Right atrium auricular region (tissue), 2 donors: ENCODE data around the gene CHST12. TPM values are rescaled to one million over a fixed set of nuclear protein-coding genes. Genes with fewer than 3 reads are reported as not detected.

Source experiments
- DNase-seq: peaks from one replicate; pipeline ENCODE4 v3.0.0-alpha.2; 2019; ENCODE audit warnings: low spot score
- H3K27ac ChIP-seq, 2 donors: fragments of 200-600 bp; sonication (generic); 1 replicate in 1 of 2; 2 replicates in 1 of 2; pipeline ENCODE4 v1.5.1; 2016 to 2019
- H3K27me3 ChIP-seq, 2 donors: fragments of 200-600 bp; sonication (generic); one replicate each; pipeline versions ENCODE4 v1.5.1 to v1.6.0; 2017 to 2019
- H3K36me3 ChIP-seq: fragments of 200-600 bp; sonication (generic); one replicate; pipeline ENCODE4 v1.5.1; 2016
- H3K4me1 ChIP-seq, 2 donors: fragments of 200-600 bp; sonication (generic); one replicate each; pipeline versions ENCODE4 v1.5.1 to v1.6.0; 2017 to 2019
- H3K4me3 ChIP-seq, 2 donors: fragments of 200-600 bp; sonication (generic); 1 replicate in 1 of 2; 2 replicates in 1 of 2; pipeline ENCODE4 v1.5.1; 2017 to 2019; ENCODE audit warnings: mild to moderate bottlenecking in 1 of 2, moderate library complexity in 1 of 2
- H3K9me3 ChIP-seq, 2 donors: fragments of 200-600 bp; sonication (generic); one replicate each; pipeline ENCODE4 v1.5.1; 2019
- total RNA-seq, 2 donors: library from RNA; depleted of rRNA; stranded (reverse); fragments of >200 nt; gene quantifications; one replicate each; pipeline ENCODE4 v1.1.0, GENCODE V29; 2016
- TF ChIP-seq, protein P1 (sequence below), 2 donors: fragments of 200-600 bp; sonication (generic); IDR thresholded peaks; one replicate each; pipeline ENCODE4 v1.5.1; 2019; ENCODE audit warnings: antibody characterized with exemption in 2 of 2

The CHST12 gene
- total RNA-seq, 2 donors from 2014 or later: 14.2 to 15.0 TPM

DNA sequence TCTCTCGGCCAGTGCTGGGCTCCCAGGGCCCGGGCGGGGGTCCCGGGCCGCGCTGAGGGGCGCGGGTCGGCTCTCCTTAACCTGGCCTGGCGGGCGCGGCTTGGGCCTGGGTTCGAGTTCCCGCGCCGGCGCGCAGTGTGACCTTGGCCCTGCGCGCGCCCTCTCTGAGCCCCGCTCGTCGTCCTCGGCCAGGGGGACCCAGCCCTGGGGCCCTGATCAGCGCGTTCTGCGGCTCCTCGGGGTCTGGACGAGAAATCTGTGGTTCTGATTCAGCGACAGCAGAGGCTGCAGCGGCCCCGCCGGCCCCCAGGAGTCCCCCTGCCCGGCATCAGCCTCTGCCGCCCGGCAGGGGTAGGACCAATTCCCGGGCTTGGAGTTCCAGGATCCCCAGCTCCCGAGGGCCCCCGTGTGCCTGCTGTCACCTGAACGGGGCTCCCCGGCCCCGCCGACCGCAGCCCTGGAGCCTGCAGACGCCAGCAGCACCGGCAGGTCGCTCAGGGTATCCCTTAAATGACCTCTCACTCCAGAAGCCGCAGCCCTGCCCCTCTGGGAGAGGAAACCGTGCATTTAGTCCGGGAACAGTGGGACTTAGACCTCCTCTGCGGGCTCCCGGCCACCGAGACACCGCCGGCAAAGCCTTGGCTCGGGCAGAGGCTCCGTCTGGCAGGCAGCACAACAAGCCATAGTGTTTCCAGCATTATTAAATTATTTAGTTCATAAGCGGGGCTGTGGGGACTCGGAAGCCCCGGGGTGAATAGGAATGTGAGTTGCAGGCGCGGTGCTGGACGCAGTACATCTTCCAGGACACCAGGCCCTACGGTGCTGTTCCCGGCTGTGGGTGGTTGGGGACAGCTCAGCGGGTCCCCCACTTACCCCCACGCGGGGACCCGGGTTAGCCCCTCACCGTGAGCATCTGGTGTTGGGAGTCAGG, 572 bp downstream of the CHST12 start:
- Histone ChIP-seq H3K36me3 (no peaks in the 10 kb centered on the region), H3K9me3 (no peaks in the 10 kb centered on the region), H3K27ac (peak overlapping the region; percentile 73), H3K4me3 (peak overlapping the region; percentile 70 to 87), H3K4me1 (peaks cover 0 to 81% of the 10 kb centered on the region in 2 donors), H3K27me3 (no peaks in the 10 kb centered on the region)
- peak; percentile 62 for DNase-seq
- TF ChIP-seq, protein P1, sequence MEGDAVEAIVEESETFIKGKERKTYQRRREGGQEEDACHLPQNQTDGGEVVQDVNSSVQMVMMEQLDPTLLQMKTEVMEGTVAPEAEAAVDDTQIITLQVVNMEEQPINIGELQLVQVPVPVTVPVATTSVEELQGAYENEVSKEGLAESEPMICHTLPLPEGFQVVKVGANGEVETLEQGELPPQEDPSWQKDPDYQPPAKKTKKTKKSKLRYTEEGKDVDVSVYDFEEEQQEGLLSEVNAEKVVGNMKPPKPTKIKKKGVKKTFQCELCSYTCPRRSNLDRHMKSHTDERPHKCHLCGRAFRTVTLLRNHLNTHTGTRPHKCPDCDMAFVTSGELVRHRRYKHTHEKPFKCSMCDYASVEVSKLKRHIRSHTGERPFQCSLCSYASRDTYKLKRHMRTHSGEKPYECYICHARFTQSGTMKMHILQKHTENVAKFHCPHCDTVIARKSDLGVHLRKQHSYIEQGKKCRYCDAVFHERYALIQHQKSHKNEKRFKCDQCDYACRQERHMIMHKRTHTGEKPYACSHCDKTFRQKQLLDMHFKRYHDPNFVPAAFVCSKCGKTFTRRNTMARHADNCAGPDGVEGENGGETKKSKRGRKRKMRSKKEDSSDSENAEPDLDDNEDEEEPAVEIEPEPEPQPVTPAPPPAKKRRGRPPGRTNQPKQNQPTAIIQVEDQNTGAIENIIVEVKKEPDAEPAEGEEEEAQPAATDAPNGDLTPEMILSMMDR (IDR thresholded peaks at IDR 0.05): no peak

DNA sequence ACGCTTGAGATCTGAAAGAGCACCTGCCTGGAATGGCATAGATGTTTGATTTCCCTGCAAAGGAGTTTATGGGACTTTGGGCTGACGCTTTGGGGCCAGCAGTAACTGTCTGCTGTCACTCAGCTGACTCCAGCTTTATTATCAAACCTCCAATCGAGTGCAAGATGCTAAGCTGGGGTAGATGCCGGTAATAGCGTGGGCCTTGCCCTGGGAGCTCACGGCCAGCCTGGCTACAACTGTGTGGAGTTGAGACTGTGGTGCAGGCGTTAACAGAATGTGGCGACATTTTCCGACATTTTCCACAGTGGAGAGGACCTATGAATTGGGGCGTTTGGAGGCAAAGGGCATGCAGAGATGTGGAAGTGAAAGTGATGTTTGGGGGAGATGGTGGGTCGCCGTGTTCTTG, 1.3 kb downstream of the CHST12 start:
- H3K27me3 ChIP-seq: no peaks in the 10 kb centered on the region
- H3K9me3 ChIP-seq: no peaks in the 10 kb centered on the region
- H3K27ac ChIP-seq: peak overlapping the region; percentile 73
- no peaks in the 10 kb centered on the region for H3K36me3 ChIP-seq
- TF ChIP-seq, protein P1 (IDR thresholded peaks at IDR 0.05): no peak
- no peak for DNase-seq
- H3K4me3 ChIP-seq: peak overlapping the region; percentile 70 to 87
- H3K4me1 ChIP-seq: peaks cover 0 to 82% of the 10 kb centered on the region in 2 donors

DNA sequence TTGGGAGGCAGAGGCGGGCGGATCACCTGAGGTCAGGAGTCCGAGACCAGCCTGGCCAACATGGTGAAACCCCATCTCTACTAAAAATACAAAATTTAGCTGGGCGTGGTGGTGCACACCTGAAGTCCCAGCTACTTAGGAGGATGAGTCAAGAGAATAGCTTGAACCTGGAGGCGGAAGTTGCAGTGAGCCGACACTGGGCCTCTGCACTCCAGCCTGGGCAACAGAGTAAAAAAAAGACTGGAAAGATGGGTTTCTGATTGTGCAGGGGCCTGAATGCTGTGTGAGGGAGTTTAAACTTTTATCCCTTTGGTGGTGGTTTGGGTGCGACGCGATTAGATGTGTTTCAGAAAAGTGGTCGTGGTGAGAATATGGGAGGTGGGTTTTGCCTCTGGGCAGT, 1.8 kb downstream of the CHST12 start:
- no peaks in the 10 kb centered on the region for H3K9me3 ChIP-seq
- H3K4me1 ChIP-seq: peaks cover 0 to 82% of the 10 kb centered on the region in 2 donors
- no peak overlapping the region for H3K27ac ChIP-seq
- no peak overlapping the region for H3K4me3 ChIP-seq
- no peak for DNase-seq
- TF ChIP-seq, protein P1 (IDR thresholded peaks at IDR 0.05): no peak
- no peaks in the 10 kb centered on the region for H3K36me3 ChIP-seq
- H3K27me3 ChIP-seq: no peaks in the 10 kb centered on the region

DNA sequence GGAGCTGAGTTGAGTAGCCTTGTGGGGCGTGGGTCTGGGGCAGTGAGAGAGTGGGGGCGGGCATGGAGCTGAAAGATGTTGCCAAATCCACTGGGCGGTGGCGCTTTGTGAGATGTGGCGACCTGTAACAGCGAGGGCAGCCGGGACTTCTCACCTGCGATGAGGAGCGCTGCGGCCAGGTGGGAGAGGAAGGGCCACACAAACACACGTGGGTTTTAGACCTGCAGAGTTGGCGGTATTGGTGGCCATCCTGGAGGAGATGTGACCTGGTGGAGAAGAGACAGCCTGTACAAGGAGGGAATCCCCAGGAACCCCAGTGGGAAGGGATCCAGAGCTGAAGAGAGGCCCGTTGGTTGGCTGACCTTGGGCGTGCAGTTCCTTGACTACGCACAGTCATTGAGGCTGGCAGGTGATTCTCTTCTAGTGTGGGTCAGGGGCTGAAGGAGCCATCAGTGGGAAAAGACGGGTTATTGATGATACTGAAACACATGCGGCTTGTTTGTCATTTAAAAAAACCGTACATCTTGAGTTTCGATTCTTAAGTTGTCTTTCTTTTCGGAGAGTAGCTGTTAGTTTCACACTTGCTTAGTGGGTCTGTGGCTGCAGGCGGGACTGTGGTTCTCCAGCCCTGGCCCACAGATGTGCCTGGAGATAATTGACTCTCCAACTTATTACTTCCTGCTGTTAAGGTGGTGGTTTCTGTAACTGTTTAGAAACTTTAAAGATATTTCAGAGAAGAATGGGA, 2.4 kb downstream of the CHST12 start:
- Histone ChIP-seq H3K4me3 (no peak overlapping the region), H3K27me3 (no peaks in the 10 kb centered on the region), H3K36me3 (no peaks in the 10 kb centered on the region), H3K9me3 (no peaks in the 10 kb centered on the region), H3K27ac (no peak overlapping the region), H3K4me1 (peaks cover 0 to 83% of the 10 kb centered on the region in 2 donors)
- no peak for DNase-seq
- TF ChIP-seq, protein P1 (IDR thresholded peaks at IDR 0.05): no peak

DNA sequence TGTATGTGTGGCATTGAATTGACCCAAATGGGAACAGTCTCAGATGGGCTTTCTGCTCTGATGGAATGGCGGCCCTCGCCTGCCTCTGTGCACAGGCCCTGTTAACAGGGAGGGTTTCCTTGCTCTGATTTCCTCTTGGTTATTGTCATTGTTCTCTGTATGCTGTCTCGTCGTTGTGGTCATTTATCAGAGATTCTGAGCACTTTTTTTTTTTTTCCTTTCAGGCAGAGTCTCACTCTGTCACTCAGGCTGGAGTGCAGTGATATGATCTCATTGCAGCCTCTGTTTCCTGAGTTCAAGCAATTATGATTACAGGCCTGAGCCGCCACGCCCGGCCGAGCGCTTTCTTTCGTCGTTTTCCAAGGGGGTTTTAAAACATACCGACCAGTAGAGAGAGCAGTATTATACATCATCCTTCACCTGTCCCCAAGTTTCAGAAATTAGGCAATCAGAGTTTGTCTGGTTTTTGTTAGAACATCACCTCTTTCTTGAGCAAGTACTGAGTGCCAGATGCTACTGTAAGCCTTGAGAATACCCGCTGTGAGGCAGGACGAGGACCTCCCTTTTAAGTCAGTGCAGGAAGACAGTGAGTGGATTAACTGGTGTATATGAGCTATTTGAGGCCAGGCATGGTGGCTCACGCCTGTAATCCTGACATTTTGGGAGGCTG, 6.5 kb downstream of the CHST12 start:
- TF ChIP-seq, protein P1 (IDR thresholded peaks at IDR 0.05): no peak
- Histone ChIP-seq H3K27me3 (no peaks in the 10 kb centered on the region), H3K36me3 (no peaks in the 10 kb centered on the region), H3K9me3 (no peaks in the 10 kb centered on the region), H3K4me1 (peaks cover 0 to 83% of the 10 kb centered on the region in 2 donors), H3K27ac (peak overlapping the region; percentile 8 to 44), H3K4me3 (no peak overlapping the region)
- no peak for DNase-seq
